Stimulated activated CD8-positive, alpha-beta memory T cell treated with anti-CD3 and anti-CD28 coated beads, Interleukin-12 subunit alpha, Interleukin-12 subunit beta, amount 100 ng/mL, for 1 hour (primary cell): ENCODE measurements around the gene RALGAPB.
"Not testable (repeated sequence)": the region's sequence is repeated elsewhere in the genome, so short reads cannot be mapped to it uniquely, and the experiment has no call there.

Experiments used
- DNase-seq: peaks from one replicate; pipeline ENCODE4 v3.0.0-alpha.2; 2020; ENCODE audit warnings: low read depth

Gene RALGAPB

DNA sequence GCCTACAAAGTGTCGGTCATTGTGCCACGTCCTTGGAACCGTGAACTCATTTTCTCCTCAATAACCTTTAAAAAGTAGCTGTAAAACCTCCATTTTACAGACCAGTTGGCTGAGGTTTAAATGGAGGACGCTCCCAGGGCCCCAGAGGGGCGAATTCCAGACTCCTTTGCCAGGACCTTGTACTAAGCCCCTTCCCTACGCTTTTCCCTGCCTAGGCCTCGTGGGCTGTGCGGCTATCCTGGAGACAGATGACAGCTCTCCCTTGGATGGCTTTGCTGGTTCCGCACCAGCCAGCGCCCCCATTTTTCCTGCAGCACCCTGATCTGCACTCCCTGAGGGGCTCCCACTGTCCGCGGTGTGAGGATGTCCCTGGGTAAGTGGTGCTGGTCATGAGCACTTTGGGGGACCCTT lies 25.4 kb upstream of the RALGAPB start:
- DNase-seq: no peak

DNA sequence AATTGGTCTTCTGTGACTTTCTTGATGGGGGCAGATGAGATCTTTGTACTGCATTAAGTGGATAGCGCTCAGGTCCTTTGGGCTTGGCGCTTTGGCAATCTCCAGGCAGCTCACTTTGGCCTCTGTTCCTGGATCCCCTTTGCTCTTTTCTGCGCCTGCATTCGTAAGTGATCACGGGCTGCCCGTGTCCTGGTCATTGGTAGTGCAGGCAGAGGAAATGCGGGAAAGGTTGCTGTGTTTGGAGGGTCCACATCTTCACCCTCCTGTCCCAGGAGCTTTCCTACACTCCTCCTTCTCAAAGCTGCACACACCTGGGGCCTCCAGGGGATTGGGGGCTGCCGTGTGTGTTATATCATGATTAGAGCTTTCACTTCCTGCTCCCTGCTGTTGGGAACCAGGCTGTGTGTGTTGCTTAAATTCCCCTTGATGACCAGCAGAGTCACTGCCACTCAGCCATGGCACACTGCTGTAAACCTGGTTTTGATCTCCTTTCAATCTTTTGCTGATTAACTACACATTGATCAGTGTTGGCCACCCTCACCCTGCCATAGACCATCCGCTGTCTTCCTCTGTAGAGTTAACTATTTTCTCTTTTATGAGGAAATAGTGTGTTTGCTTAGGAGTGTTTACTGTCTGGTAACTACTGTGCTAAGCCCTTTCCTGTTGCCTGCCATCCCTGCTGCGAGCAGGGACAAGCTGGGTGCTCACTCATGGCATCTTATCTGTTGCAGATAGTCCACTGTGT lies 24.5 kb upstream of the RALGAPB start:
- DNase-seq: no peak

DNA sequence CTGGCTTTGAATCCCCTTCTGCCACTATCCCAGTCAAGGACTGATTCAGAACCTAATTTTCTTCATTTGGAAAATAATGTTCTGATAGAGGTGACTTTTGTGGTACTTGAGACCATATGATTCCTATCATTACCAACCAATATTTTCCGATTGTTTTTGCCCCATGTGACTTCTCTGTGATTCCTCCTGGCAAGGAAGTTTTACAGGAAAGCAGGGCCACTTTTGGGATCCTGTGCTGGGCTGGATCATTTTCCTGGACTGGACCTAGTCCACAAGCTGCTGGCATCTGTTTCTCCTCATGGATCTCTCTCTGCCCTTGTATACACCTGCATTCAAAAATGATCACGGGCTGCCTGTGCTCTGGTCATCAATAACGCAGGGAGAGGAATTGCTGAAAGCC lies 23.6 kb upstream of the RALGAPB start:
- no peak for DNase-seq

DNA sequence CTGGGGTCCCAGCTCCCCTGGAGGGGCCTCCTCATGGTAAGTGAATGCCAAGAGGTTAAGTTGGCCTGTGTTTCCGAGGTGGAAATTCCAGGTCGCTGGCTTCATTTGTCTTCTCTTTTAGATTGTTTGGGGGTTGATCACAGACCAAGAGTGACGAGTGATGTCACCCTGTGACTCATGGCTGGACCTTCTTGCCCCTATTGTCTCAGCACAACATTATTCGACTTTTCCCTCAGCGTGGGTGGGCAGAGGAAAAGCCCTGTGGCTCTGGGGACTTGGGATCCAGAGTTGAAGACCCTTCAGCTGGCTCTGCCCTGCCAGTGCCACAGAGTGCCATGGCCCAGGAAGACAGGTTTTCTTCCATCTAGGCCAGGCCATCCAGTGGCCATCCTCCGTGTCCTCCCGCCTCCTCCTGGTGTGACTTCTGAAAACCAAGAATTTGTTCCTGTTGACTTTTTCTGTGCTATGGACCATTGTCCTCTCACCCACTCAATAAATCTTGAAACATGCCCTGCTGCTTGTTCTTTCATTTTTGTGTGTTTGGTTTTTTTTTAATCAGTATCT lies 22.1 kb upstream of the RALGAPB start:
- DNase-seq: no peak

DNA sequence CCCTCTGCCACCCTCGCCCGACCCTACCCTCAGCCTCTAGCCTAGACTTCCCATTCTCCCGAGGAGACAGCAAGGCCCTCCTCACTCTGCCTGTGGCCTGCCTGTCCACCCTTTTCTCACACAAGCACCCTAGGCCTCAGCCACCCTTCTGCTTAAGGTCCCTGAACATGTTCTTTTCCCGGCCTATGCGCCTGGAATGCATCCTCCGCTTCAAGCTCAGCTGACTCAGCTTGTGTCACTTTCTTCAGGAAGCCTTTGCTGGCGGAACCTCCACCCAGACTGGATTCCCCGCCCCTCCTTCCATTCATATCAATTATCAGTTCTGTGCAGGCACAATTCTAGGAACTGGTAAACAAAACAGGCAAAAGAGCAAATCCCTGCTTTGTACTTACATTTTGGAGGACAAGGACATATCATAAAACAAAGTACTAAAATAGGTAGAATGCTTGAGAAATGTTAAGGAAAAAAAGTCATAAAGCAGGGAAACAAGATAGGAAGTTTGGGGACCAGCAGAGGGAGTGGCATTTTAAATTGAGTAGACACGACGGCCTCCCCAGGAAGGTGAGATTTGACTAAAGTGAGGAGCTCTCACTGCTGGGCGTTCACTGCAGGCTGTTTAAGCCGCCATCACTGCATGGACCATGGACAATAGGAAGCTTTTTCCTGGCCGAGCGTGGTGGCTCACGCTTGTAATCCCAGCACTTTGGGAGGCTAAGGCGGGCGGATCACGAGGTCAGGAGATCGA lies 19.6 kb upstream of the RALGAPB start:
- DNase-seq: no peak

DNA sequence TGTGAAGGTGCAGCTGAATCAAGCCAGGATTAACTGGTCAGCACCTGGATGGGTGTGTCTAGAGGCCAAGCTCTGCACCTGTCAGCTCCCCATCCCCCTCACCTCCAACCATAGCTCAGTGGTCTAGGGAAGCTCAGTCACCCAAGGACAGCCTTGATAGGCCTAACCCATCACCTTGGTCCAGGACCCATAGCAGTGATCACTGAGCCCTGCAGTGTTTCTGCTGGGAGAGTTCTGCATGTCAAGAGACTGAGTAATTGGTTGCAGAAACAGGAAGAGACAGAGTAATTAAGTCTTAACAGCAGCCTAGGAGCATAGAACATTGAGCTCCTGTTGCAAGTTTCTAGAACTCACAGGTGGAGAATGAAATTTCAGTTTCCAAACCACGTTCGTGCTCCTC lies 18.7 kb upstream of the RALGAPB start:
- no peak for DNase-seq

DNA sequence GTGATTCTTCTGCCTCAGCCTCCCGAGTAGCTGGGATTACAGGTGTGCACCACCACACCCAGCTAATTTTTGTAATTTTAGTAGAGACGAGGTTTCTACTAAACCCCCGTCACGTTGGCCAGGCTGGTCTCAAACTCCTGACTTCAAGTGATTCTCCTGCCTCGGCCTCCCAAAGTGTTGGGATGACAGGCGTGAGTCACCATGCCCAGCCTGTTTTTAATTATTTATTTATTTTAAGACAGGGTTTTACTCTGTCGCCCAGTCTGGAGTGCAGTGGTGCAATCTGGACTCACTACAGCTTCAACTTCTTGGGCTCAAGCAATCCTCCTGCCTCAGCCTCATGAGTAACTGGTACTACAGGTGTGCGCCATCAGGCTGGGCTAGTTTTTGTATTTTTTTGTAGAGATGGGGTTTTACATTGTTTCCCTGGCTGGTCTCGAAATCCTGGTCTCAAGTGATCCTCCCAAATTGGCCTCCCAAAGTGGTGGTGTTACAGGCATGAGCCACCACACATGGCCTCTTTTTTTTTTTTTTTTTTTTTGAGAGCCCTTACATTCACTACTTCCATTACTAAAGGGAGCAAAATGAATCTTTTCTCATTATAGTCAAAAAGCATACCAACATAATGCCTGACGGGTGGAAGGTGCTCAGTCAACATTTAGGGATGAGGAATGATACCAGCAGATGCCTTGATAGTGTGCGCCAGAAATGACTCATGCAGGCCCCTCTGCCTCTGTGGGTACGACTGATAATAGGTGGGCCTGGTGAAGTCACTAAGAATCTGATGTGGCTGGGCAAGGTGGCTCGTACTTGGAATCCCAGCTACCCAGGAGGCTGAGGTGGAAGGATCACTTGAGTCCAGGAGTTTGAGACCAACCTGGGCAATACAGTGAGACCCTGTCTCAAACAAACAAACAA lies 17.8 kb upstream of the RALGAPB start:
- DNase-seq: no peak

DNA sequence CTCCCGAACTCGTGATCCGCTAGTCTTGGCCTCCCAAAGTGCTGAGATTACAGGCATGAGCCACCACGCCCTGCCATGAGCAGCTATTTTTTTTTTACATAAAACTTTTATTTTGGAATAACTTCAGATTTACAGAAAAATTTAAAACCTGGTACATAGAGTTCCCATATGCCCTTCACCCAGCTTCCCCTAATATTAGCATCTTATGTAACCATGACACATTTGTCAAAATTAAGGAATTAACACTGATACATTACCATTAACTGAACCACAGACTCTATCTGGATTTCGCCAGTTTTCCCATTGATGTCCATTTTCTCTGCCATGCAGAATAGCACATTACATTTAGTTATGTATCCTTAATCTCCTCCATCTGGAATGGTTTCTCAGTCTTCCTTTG lies 14.3 kb upstream of the RALGAPB start:
- DNase-seq: no peak

DNA sequence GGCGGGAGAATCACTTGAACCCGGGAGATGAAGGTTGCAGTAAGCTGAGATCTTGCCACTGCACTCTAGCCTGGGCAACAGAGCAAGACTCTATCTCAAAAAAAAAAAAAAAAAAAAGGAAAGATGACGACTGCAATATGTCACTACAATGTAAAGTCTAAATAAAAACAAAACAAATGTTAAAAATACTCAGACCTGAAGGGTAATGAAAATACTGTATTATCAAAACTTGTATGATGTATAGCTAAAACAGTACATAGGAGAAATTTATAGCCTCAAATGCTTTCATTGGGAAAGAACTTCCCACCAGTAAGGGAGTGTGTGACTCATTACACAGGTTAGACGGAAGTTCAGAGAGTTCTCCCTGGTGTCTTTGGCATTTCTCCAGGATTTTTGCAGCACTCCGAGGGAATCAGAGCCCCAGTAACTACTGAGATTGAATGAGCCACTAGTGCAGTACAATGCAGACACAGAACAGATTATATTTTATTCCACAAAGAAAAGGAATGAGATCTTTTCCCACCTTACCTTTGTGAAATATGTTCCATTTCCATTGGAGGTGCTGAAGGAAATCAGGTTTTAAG lies 12.5 kb upstream of the RALGAPB start:
- DNase-seq: no peak

DNA sequence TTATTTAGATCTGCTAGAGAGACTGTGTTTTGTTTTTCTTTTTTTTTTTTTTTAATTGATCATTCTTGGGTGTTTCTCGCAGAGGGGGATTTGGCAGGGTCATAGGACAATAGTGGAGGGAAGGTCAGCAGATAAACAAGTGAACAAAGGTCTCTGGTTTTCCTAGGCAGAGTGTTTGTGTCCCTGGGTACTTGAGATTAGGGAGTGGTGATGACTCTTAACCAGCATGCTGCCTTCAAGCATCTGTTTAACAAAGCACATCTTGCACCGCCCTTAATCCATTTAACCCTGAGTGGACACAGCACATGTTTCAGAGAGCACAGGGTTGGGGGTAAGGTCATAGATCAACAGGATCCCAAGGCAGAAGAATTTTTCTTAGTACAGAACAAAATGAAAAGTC lies 12.0 kb upstream of the RALGAPB start:
- not testable (repeated sequence) for DNase-seq

DNA sequence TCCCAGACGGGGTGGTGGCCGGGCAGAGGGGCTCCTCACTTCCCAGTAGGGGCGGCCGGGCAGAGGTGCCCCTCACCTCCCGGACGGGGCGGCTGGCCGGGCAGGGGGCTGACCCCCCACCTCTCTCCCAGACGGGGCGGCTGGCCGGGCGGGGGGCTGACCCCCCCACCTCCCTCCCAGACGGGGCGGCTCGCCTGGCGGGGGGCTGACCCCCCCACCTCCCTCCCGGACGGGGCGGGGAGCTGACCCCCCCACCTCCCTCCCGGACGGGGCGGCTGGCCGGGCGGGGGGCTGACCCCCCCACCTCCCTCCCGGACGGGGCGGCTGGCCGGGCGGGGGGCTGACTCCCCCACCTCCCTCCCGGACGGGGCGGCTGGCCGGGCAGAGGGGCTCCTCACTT lies 11.5 kb upstream of the RALGAPB start:
- DNase-seq: not testable (repeated sequence)

DNA sequence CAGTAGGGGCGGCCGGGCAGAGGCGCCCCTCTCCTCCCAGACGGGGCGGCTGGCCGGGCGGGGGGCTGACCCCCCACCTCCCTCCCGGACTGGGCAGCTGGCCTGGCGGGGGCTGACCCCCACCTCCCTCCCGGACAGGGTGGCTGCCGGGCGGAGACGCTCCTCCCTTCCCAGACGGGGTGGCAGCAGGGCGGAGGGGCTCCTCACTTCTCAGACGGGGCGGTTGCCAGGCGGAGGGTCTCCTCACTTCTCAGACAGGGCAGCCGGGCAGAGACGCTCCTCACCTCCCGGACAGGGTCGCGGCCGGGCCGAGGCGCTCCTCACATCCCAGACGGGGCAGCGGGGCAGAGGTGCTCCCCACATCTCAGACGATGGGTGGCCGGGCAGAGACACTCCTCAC lies 11.1 kb upstream of the RALGAPB start:
- DNase-seq: not testable (repeated sequence)

DNA sequence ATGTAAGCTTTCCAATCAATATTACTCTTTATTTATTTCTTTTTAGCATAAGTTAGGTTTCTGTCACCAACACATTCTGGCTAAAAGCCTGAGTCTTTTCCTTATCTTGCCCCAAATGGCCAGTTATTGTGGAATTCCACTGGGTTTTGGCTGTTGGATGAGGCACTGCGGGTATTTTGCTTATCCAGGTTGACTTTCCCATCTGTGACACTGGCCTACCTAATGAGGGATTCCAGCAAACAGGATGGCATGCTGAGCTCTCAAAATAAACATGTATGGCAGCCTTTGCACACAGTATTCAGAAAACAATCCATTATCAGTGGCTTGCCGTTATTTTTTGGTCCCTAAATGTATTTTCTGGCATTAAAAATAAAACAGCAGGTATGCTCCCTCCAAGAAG lies 6.5 kb upstream of the RALGAPB start:
- no peak for DNase-seq

DNA sequence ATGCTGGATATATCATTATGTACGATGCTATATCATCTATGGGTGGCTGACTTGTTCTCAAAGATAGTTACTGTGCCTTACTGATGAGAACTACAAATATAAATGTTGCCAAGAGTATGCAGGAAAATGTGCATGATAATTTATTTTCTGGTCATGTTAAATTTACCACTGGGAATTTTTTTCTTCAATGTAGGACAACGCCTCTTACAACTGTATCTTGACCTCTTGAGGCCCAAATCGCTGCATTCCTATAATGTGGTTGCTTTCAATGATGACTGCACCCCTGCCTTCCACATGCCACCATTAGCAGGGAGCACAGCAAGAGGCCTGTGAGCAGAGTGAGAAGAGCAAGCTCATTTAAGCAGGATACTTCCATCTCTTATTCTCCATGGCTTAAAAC lies 5.7 kb upstream of the RALGAPB start:
- no peak for DNase-seq

DNA sequence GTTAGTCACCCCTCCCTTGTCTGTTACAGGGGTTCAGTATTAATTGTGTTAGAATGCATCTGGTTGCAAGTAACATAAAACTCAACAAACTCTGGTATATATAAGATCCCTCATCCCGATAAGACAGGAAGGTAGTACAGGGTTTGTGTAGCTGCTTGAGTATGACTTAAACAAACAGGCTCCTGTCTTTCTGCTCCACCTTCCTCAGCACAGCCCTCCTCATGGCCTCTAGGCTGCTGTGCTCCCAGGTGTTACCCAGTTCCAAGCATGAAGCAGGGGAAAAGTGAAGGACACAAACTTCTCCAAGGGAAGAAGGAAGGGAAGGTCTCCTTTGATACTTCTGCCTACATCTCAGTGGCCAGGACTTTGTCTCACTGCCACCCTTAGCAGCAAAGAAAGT lies 1.4 kb upstream of the RALGAPB start:
- no peak for DNase-seq

DNA sequence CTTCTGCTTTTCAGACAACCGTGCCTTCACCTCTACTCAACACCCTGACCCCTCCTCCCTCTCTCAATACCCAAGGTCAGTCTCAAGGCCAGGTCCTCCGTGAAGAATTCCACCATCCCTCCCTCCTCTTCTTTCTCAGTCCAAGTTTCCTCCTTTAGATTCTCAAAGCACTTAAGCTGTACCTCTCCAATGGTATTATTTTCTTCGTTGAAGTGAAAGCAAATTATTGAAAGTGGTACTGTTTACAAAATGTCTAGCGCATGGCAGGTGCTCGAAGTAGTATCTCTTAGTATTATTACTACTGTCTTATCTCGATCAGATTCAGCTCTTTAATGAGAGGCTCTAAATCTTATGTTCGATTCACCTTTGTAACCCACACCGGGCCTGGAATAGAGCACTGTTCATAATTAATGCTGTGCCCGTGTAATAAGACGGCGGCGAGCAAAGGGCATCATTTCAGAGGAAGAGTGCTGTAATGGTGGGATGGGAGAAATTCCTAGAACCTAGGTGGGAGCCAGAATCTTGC lies 593 bp upstream of the RALGAPB start:
- DNase-seq: no peak

DNA sequence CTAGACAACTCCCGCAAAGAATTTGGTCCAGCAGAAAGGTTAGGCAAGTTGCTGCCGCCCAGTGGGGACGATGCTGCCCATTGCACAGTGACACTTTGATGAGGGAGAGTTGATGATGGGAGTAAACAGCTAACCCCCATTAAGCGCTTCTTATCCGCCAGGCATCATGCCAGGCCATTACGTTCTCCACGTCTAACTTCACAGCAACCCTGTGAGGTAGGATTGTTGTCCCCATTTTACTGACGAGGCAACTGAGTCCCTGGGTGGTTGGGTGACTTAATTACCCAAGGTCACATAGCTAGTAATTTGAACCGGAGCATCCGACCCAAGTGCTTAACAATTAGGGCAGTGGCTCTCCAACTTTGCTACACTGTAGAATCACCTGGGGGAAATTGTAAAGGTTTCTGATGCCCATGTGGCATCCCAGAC lies 738 bp downstream of the RALGAPB start:
- no peak for DNase-seq

DNA sequence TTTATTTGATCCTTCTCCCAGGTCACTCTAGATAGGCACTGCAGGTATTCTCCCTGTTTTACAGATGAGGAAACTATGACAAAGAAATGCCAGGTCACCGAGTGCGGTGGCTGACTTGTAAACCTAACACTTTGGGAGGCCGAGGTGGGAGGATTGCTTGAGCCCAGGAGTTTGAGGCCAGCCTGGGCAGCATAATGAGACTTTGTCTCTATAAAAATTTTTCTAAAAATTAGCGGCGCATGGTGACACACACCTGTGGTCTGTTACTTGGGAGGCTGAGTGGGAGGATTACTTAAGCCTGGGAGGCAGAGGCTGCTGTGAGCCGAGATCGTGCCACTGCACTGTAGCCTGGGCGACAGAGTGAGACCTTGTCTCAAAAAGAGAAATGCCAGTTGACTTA lies 5.1 kb downstream of the RALGAPB start:
- no peak for DNase-seq

DNA sequence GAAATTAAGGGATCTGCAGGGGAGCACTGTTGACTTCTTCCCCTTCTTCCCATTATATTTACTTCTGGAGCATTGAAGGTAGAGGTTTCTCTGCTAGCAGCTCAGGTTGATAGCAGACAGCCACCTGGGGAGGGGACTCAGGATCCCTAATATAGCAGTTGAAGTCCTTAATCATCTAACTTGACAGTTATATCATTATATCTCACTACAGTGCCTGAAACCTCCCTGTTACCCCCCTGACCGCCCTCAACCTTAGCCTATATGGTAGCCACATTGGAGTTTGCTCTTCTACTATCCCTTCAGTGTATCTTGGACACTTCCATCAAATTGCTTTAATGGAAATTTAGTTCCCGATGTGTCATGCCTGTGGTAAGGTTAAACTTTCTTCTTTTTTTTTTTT lies 7.0 kb downstream of the RALGAPB start:
- DNase-seq: no peak

DNA sequence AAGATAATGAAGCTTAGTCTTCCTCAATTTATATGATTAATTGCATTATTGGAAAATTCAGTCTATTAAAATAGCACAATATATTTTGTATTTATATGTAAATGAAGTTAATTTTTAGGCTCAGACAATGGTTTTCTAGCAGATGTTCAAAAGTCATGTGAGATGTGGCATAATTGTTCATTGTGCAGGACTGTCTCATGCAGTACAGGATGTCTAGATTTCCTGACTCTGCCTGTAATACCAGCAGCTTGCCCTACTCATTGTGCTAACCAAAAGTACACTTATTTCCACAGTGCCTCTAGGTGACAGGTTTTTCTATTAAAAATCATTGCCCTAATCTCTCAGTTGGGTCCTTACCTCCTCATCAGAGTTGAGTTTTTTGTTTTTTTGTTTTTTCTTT lies 12.4 kb downstream of the RALGAPB start:
- DNase-seq: no peak

DNA sequence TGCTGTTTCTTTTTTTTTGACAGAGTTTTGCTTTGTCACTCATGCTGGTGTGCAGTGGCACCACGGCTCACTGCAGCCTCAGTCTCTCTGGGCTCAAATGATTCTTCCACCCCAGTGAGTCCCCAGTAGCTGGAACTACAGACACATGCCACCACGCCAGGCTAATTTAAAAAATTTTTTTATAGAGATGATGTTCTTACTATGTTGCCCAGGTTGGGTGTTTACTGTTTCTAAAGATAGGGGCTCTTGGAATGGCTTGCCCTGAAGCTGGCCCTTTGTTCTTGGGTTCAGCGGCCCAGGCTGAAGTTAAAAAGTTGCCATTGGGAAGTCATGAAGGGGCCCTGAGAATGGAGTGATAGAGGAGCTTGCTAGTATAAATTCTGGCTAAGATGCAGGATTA lies 16.5 kb downstream of the RALGAPB start:
- no peak for DNase-seq
